Measurements from ENCODE around the gene SIRT3. TPM values are rescaled to one million over a fixed set of nuclear protein-coding genes. Genes with fewer than 3 reads are reported as not detected.
"Not testable (repeated sequence)": the region's sequence is repeated elsewhere in the genome, so short reads cannot be mapped to it uniquely, and the experiment has no call there.

The SIRT3 gene
- total RNA-seq, 4 donors from 2014 or later = 21.2 to 36.3 (median 29.3) TPM

GRCh38 chr11:250274-250673, 14.1 kb upstream of the SIRT3 start:
- no peaks in the 10 kb centered on the region for H3K4me1 ChIP-seq
- no peak overlapping the region for H3K27ac ChIP-seq

GRCh38 chr11:249062-249461, 12.9 kb upstream of the SIRT3 start:
- no peak overlapping the region for H3K27ac ChIP-seq
- no peak for DNase-seq
- H3K36me3 ChIP-seq = peaks cover 0 to 92% (median 0%) of the 10 kb centered on the region in 3 donors

More at GRCh38 chr11:250274-250673, 14.1 kb upstream of the SIRT3 start:
- no peak for DNase-seq
- Histone ChIP-seq H3K36me3 (peaks cover 0 to 79% (median 0%) of the 10 kb centered on the region in 3 donors), H3K9me3 (no peaks in the 10 kb centered on the region), H3K27me3 (no peaks in the 10 kb centered on the region), H3K4me3 (no peak overlapping the region)
- TF ChIP-seq CTCF (IDR thresholded peaks at IDR 0.05) (no peak), POLR2A (IDR thresholded peaks at IDR 0.05) (no peak)

GRCh38 chr11:244376-244775, 8.2 kb upstream of the SIRT3 start:
- peaks cover 0 to 1% (median 0%) of the 10 kb centered on the region in 4 donors for H3K4me1 ChIP-seq
- H3K36me3 ChIP-seq = peaks cover 0 to 88% (median 0%) of the 10 kb centered on the region in 3 donors
- no peaks in the 10 kb centered on the region for H3K27me3 ChIP-seq
- H3K9me3 ChIP-seq = no peaks in the 10 kb centered on the region
- no peak overlapping the region for H3K27ac ChIP-seq
- H3K4me3 ChIP-seq = no peak overlapping the region
- no peak for TF ChIP-seq POLR2A (IDR thresholded peaks at IDR 0.05)
- TF ChIP-seq CTCF (IDR thresholded peaks at IDR 0.05) = no peak
- DNase-seq = no peak

More at GRCh38 chr11:249062-249461, 12.9 kb upstream of the SIRT3 start:
- Histone ChIP-seq H3K4me3 (no peak overlapping the region), H3K9me3 (no peaks in the 10 kb centered on the region), H3K4me1 (no peaks in the 10 kb centered on the region), H3K27me3 (no peaks in the 10 kb centered on the region)
- TF ChIP-seq CTCF (IDR thresholded peaks at IDR 0.05) (no peak), POLR2A (IDR thresholded peaks at IDR 0.05) (no peak)

GRCh38 chr11:241634-242033, 5.5 kb upstream of the SIRT3 start:
- H3K27ac ChIP-seq = no peak overlapping the region
- H3K4me3 ChIP-seq = no peak overlapping the region
- H3K27me3 ChIP-seq = no peaks in the 10 kb centered on the region
- H3K4me1 ChIP-seq = peaks cover 0 to 22% (median 3%) of the 10 kb centered on the region in 4 donors
- peaks cover 0 to 66% (median 0%) of the 10 kb centered on the region in 3 donors for H3K36me3 ChIP-seq
- TF ChIP-seq POLR2A (IDR thresholded peaks at IDR 0.05) (no peak), CTCF (IDR thresholded peaks at IDR 0.05) (no peak)
- DNase-seq = no peak
- no peaks in the 10 kb centered on the region for H3K9me3 ChIP-seq

GRCh38 chr11:240315-240714, 4.2 kb upstream of the SIRT3 start:
- TF ChIP-seq POLR2A (IDR thresholded peaks at IDR 0.05) = no peak
- no peak for TF ChIP-seq CTCF (IDR thresholded peaks at IDR 0.05)
- Histone ChIP-seq H3K36me3 (peaks cover 0 to 53% (median 0%) of the 10 kb centered on the region in 3 donors), H3K9me3 (no peaks in the 10 kb centered on the region), H3K27me3 (no peaks in the 10 kb centered on the region), H3K4me3 (no peak overlapping the region), H3K27ac (no peak overlapping the region), H3K4me1 (peaks cover 0 to 24% (median 5%) of the 10 kb centered on the region in 4 donors)
- DNase-seq = no peak

GRCh38 chr11:238346-238745, 2.2 kb upstream of the SIRT3 start:
- DNase-seq, H3K4me3 ChIP-seq, H3K27ac ChIP-seq, H3K9me3 ChIP-seq, H3K27me3 ChIP-seq: not testable (repeated sequence)
- peaks cover 0 to 33% (median 0%) of the 10 kb centered on the region in 3 donors for H3K36me3 ChIP-seq
- H3K4me1 ChIP-seq = peaks cover 0 to 32% (median 6%) of the 10 kb centered on the region in 4 donors
